H1 (cell line): ENCODE measurements around the gene ARHGAP26. TPM values are rescaled to one million over a fixed set of nuclear protein-coding genes. Genes with fewer than 3 reads are reported as not detected.
"Not testable (repeated sequence)": the region's sequence is repeated elsewhere in the genome, so short reads cannot be mapped to it uniquely, and the experiment has no call there.

Experiments
- CTCF ChIA-PET: fragments of 300-600 bp; sonication (Branson Sonifier 250); formaldehyde crosslinking; loops from one replicate; lab custom pipeline; 2021; ENCODE audit not compliant: partially characterized antibody; lab: Charles Lee
- POLR2A ChIA-PET: fragments of 300-600 bp; sonication (Branson Sonifier 250); formaldehyde crosslinking; loops from one replicate; lab custom pipeline; 2021; ENCODE audit warnings: inconsistent platforms; ENCODE audit not compliant: partially characterized antibody; lab: Charles Lee
- DNase-seq, 2 experiments: peaks; one replicate each; pipeline versions ENCODE4 v3.0.0 to v3.0.0-alpha.2; 2010 to 2022; ENCODE audit warnings: low spot score in 2 of 2, low read depth in 1 of 2, mixed read lengths in 1 of 2
- FAIRE-seq: peaks from 2 replicates; lab custom pipeline; 2011; peaks lifted over from hg19 to GRCh38; lab: Jason Lieb, UNC
- H2AFZ ChIP-seq: 2 replicates; pipeline ENCODE4 v1.8.1; 2012; ENCODE audit warnings: low read length, inconsistent platforms
- H2AK5ac ChIP-seq: 2 replicates; pipeline ENCODE4 v1.6.1; 2013; ENCODE audit warnings: low read depth, low read length
- H2BK120ac ChIP-seq: replicated peaks from 2 replicates; pipeline ENCODE3; 2013; ENCODE audit warnings: low read depth, low read length, inconsistent platforms
- H2BK12ac ChIP-seq: 2 replicates; pipeline ENCODE4 v1.6.1; 2013; ENCODE audit warnings: low read depth, low read length
- H2BK15ac ChIP-seq: 2 replicates; pipeline ENCODE4 v1.6.1; 2013; ENCODE audit warnings: low read length
- H2BK20ac ChIP-seq: 2 replicates; pipeline ENCODE4 v1.6.1; 2013; ENCODE audit warnings: low read length
- H2BK5ac ChIP-seq: 2 replicates; pipeline ENCODE4 v1.6.1; 2013; ENCODE audit warnings: low read depth, low read length
- H3K14ac ChIP-seq: 2 replicates; pipeline ENCODE4 v1.6.1; 2013; ENCODE audit warnings: inconsistent platforms; ENCODE audit not compliant: insufficient read length
- H3K18ac ChIP-seq: 2 replicates; pipeline ENCODE4 v1.6.1; 2013; ENCODE audit warnings: low read length; ENCODE audit errors: extremely low read depth
- H3K23ac ChIP-seq: 2 replicates; pipeline ENCODE4 v1.6.1; 2013; ENCODE audit warnings: inconsistent platforms; ENCODE audit not compliant: insufficient read length
- H3K23me2 ChIP-seq: 2 replicates; pipeline ENCODE4 v1.6.1; 2013; ENCODE audit warnings: low read depth, low read length
- H3K27ac ChIP-seq: 2 replicates; pipeline ENCODE4 v1.6.1; 2011; ENCODE audit warnings: low read depth, low read length, inconsistent platforms
- H3K27me3 ChIP-seq, 4 experiments: replicated peaks in 1 of 4; 1 replicate in 1 of 4; 2 replicates in 3 of 4; pipeline versions ENCODE4 v1.6.1 to v1.8.1; 2011 to 2013; ENCODE audit warnings: low read length in 3 of 4, mild to moderate bottlenecking in 3 of 4, inconsistent platforms in 2 of 4, mixed read lengths in 2 of 4, moderate library complexity in 1 of 4; ENCODE audit not compliant: control insufficient read depth in 3 of 4, insufficient read depth in 3 of 4; ENCODE audit errors: extremely low read depth in 1 of 4
- H3K36me3 ChIP-seq, 4 experiments: 2 replicates each; pipeline versions ENCODE4 v1.6.1 to v1.8.1; 2011 to 2013; ENCODE audit warnings: mild to moderate bottlenecking in 4 of 4, low read length in 3 of 4, moderate library complexity in 2 of 4, control low read depth in 1 of 4, inconsistent platforms in 1 of 4; ENCODE audit not compliant: insufficient read depth in 4 of 4, control insufficient read depth in 2 of 4
- H3K4ac ChIP-seq: replicated peaks from 2 replicates; pipeline ENCODE3; 2013; ENCODE audit warnings: low read length, low read depth, mixed read lengths, inconsistent platforms; ENCODE audit not compliant: insufficient read length
- H3K4me1 ChIP-seq, 4 experiments: replicated peaks in 1 of 4; 1 replicate in 1 of 4; 2 replicates in 3 of 4; pipeline versions ENCODE4 v1.6.1 to v1.8.1; 2011 to 2013; ENCODE audit warnings: low read length in 3 of 4, inconsistent platforms in 2 of 4, mixed read lengths in 1 of 4; ENCODE audit not compliant: insufficient read depth in 4 of 4, control insufficient read depth in 3 of 4
- H3K4me2 ChIP-seq, 2 experiments: 2 replicates each; pipeline versions ENCODE4 v1.6.1 to v1.8.1; 2011 to 2013; ENCODE audit warnings: low read depth in 2 of 2, low read length in 2 of 2, control low read depth in 1 of 2, inconsistent platforms in 1 of 2, mild to moderate bottlenecking in 1 of 2; ENCODE audit not compliant: insufficient read depth in 1 of 2
- H3K4me3 ChIP-seq, 4 experiments: fragments of 200-600, 300-600 bp in 1 of 4; sonication (generic), shearing (Covaris generic), sonication (Bioruptor Twin) in 1 of 4; 2 replicates each; pipeline versions ENCODE4 v1.5.1 to v1.8.1; 2011 to 2016; ENCODE audit warnings: low read length in 4 of 4, low read depth in 3 of 4, control low read depth in 2 of 4, inconsistent platforms in 2 of 4, mild to moderate bottlenecking in 2 of 4, mixed read lengths in 1 of 4, moderate library complexity in 1 of 4; ENCODE audit not compliant: insufficient read depth in 2 of 4; ENCODE audit errors: extremely low read depth in 1 of 4
- H3K56ac ChIP-seq: replicated peaks from 2 replicates; pipeline ENCODE3; 2013; ENCODE audit warnings: low read depth, mild to moderate bottlenecking, mixed read lengths, low read length, inconsistent platforms; ENCODE audit not compliant: insufficient read length
- H3K79me1 ChIP-seq: 2 replicates; pipeline ENCODE4 v1.6.1; 2013; ENCODE audit warnings: low read depth, low read length, control low read depth
- H3K79me2 ChIP-seq, 2 experiments: 2 replicates each; pipeline versions ENCODE4 v1.6.1 to v1.8.1; 2012 to 2013; ENCODE audit warnings: low read length in 2 of 2, mild to moderate bottlenecking in 2 of 2, inconsistent platforms in 1 of 2; ENCODE audit not compliant: insufficient read depth in 2 of 2, control insufficient read depth in 1 of 2
- H3K9ac ChIP-seq, 4 experiments: replicated peaks in 1 of 4; 1 replicate in 1 of 4; 2 replicates in 3 of 4; pipeline versions ENCODE4 v1.6.1 to v1.8.1; 2011 to 2013; ENCODE audit warnings: low read depth in 3 of 4, low read length in 3 of 4, control low read depth in 2 of 4, mild to moderate bottlenecking in 2 of 4, moderate library complexity in 2 of 4, inconsistent platforms in 1 of 4; ENCODE audit errors: extremely low read depth in 1 of 4
- H3K9me3 ChIP-seq, 2 experiments: 2 replicates each; pipeline versions ENCODE4 v1.6.1 to v1.8.1; 2012 to 2013; ENCODE audit warnings: mild to moderate bottlenecking in 2 of 2, moderate library complexity in 2 of 2, control low read depth in 1 of 2, inconsistent platforms in 1 of 2, low read depth in 1 of 2, low read length in 1 of 2, mixed read lengths in 1 of 2; ENCODE audit not compliant: insufficient read depth in 2 of 2
- H4K20me1 ChIP-seq, 2 experiments: replicated peaks in 1 of 2; 2 replicates each; pipeline versions ENCODE3 to v1.8.1; 2011 to 2013; ENCODE audit warnings: inconsistent platforms in 2 of 2, low read length in 2 of 2, mild to moderate bottlenecking in 1 of 2; ENCODE audit not compliant: insufficient read depth in 2 of 2, control insufficient read depth in 1 of 2
- H4K5ac ChIP-seq: 2 replicates; pipeline ENCODE4 v1.6.1; 2013; ENCODE audit warnings: low read length, low read depth, mixed read lengths, inconsistent platforms; ENCODE audit not compliant: insufficient read length
- H4K8ac ChIP-seq: 2 replicates; pipeline ENCODE4 v1.8.0; 2013; ENCODE audit warnings: mild to moderate bottlenecking, moderate library complexity, low read length, inconsistent platforms; ENCODE audit not compliant: insufficient read depth; ENCODE audit errors: extremely low read depth
- H4K91ac ChIP-seq: replicated peaks from 2 replicates; pipeline ENCODE3; 2013; ENCODE audit warnings: low read length, mixed read lengths, inconsistent platforms; ENCODE audit not compliant: insufficient read length
- RAD21 ChIP-seq, 2 experiments: IDR thresholded peaks in 1 of 2; conservative IDR thresholded peaks in 1 of 2; 2 replicates each; pipeline ENCODE4 v1.6.1; 2011; ENCODE audit warnings: low read depth in 2 of 2, low read length in 2 of 2, improper control_type of control experiment in 1 of 2, inconsistent platforms in 1 of 2, mild to moderate bottlenecking in 1 of 2, moderate library complexity in 1 of 2
- WGBS, 2 experiments: shearing (Covaris generic) in 1 of 2; methylation state at CpG; one replicate each; pipeline versions ENCODE4 v1.1.6 to v1.1.7; 2013 to 2015; ENCODE audit warnings: low lambda C conversion rate in 2 of 2, mixed read lengths in 2 of 2, inconsistent platforms in 1 of 2, low coverage in 1 of 2, missing lambda C conversion rate in 1 of 2; ENCODE audit not compliant: insufficient replicate concordance in 2 of 2, insufficient coverage in 1 of 2, insufficient read length in 1 of 2; ENCODE audit errors: extremely low coverage in 1 of 2, missing lambda C conversion rate in 1 of 2; 5-methylcytosine and 5-hydroxymethylcytosine counted together
- polyA plus RNA-seq, 7 experiments: library from polyadenylated mRNA; depleted of rRNA in 3 of 7; stranded (reverse) in 5 of 7; unstranded in 2 of 7; fragments of >200 nt in 5 of 7; fragments of 200-250 nt in 2 of 7; gene quantifications; 1 replicate in 5 of 7; 2 replicates in 1 of 7; 4 replicates in 1 of 7; pipeline versions ENCODE4 v1.2.1 to v1.2.3, GENCODE V29; 2011 to 2013; ENCODE audit warnings: missing spikeins in 2 of 7, mixed read lengths in 2 of 7
- total RNA-seq: library from RNA; stranded (reverse); fragmentation: NEBNext Ultra II Directional; extraction: Animal tissue kit (Norgen Biotek cat#: 25700); gene quantifications from 2 replicates; pipeline ENCODE4 v1.2.1, GENCODE V29; 2021

ARHGAP26 gene
- total and polyA plus RNA-seq, 2 of the 8 experiments (the other 6 are each of a cell fraction or from before 2014, with no cell fraction given), result 7.1 to 24.8 TPM

- CTCF ChIA-PET, result interaction anchor here (0.7 to 2.5 kb wide), 10 partner anchors 10 to 717 kb away, joined by 3 to 10 read pairs (median 3); no protein-coding TSS in a partner anchor
- H2BK5ac ChIP-seq, H2BK15ac ChIP-seq, H3K27me3 ChIP-seq, H3K23me2 ChIP-seq, H3K36me3 ChIP-seq, H2BK20ac ChIP-seq, POLR2A ChIA-PET, H4K20me1 ChIP-seq, H3K4me2 ChIP-seq, H3K9me3 ChIP-seq, H3K56ac ChIP-seq, H3K14ac ChIP-seq, H3K4ac ChIP-seq, H4K5ac ChIP-seq, H4K91ac ChIP-seq, H2BK12ac ChIP-seq, H3K9ac ChIP-seq, H2AK5ac ChIP-seq, H3K23ac ChIP-seq, H3K79me1 ChIP-seq, H4K8ac ChIP-seq, H3K27ac ChIP-seq, H3K18ac ChIP-seq, H3K4me3 ChIP-seq, FAIRE-seq, H2AFZ ChIP-seq, H2BK120ac ChIP-seq, H3K79me2 ChIP-seq, H3K4me1 ChIP-seq: not testable (repeated sequence)
- WGBS, 2 experiments, result 60% methylated on average over 17 of the region's 17 CpGs; no CpG with 5 or more reads in 1 of the 2 experiments
- peak in 1 of 2 experiments; percentile 9; a peak in 1 of 4 replicates for TF ChIP-seq RAD21 (IDR thresholded peaks at IDR 0.05 in 1 of 2, conservative IDR thresholded peaks at IDR 0.05 in 1 of 2; ENCODE audit: low read depth in 2 of 2, low read length in 2 of 2)
- peak in 1 of 2 experiments; percentile 69 for DNase-seq
Measured at GRCh38 chr5:142965258-142966120, 195.3 kb downstream of the ARHGAP26 start.
